ENCODE measurements around the gene KLF11. TPM values are rescaled to one million over a fixed set of nuclear protein-coding genes. Genes with fewer than 3 reads are reported as not detected.

KLF11 gene
- total RNA-seq, 2 donors from 2014 or later, result 9.3 to 13.1 TPM

GRCh38 chr2:10045561-10046355, 2.4 kb downstream of the KLF11 start:
- Mint-ChIP-seq H3K36me3 (ENCODE audit: low read depth) (peaks cover 19% of the 10 kb centered on the region), H3K27me3 (ENCODE audit: insufficient read depth) (peaks cover 21% of the 10 kb centered on the region), H3K4me1 (no peaks in the 10 kb centered on the region), H3K4me3 (no peak overlapping the region), H3K27ac (no peak overlapping the region), H3K9me3 (no peaks in the 10 kb centered on the region)
- Histone ChIP-seq H3K9ac (ENCODE audit: extremely low read depth, low read length, poor library complexity, severe bottlenecking) (no peak overlapping the region), H3K36me3 (ENCODE audit: control insufficient read depth, insufficient read depth, low read length) (peaks cover 14% of the 10 kb centered on the region), H3K9me3 (ENCODE audit: control insufficient read depth, low read length) (no peaks in the 10 kb centered on the region), H3K27ac (ENCODE audit: low read depth, low read length) (no peak overlapping the region), H3K4me1 (ENCODE audit: control insufficient read depth, insufficient read depth, low read length) (no peaks in the 10 kb centered on the region), H3K4me3 (ENCODE audit: low read length) (no peak overlapping the region), H3K27me3 (ENCODE audit: control insufficient read depth, insufficient read depth, low read length, poor library complexity, severe bottlenecking) (no peaks in the 10 kb centered on the region)
- WGBS, 2 experiments (ENCODE audit: insufficient coverage in 1 of 2, insufficient read length in 1 of 2), result 95 to 99% methylated on average over 15 to 20 of the region's 20 CpGs
- no peak for TF ChIP-seq CTCF (conservative IDR thresholded peaks at IDR 0.05)
- peak; percentile 48 for DNase-seq

- 91 to 98% methylated on average over 6 to 7 of the region's 7 CpGs for WGBS, 2 experiments (ENCODE audit: insufficient coverage in 1 of 2, insufficient read length in 1 of 2)
- Histone ChIP-seq H3K27ac (ENCODE audit: low read depth, low read length) (no peak overlapping the region), H3K36me3 (ENCODE audit: control insufficient read depth, insufficient read depth, low read length) (peaks cover 15% of the 10 kb centered on the region), H3K9me3 (ENCODE audit: control insufficient read depth, low read length) (no peaks in the 10 kb centered on the region), H3K9ac (ENCODE audit: extremely low read depth, low read length, poor library complexity, severe bottlenecking) (no peak overlapping the region), H3K4me1 (ENCODE audit: control insufficient read depth, insufficient read depth, low read length) (no peaks in the 10 kb centered on the region), H3K4me3 (ENCODE audit: low read length) (no peak overlapping the region), H3K27me3 (ENCODE audit: control insufficient read depth, insufficient read depth, low read length, poor library complexity, severe bottlenecking) (no peaks in the 10 kb centered on the region)
- no peak for TF ChIP-seq CTCF (conservative IDR thresholded peaks at IDR 0.05)
- Mint-ChIP-seq H3K9me3 (no peaks in the 10 kb centered on the region), H3K27me3 (ENCODE audit: insufficient read depth) (peaks cover 9% of the 10 kb centered on the region), H3K4me1 (no peaks in the 10 kb centered on the region), H3K36me3 (ENCODE audit: low read depth) (peaks cover 19% of the 10 kb centered on the region), H3K4me3 (no peak overlapping the region), H3K27ac (no peak overlapping the region)
- DNase-seq, result no peak
Observed at GRCh38 chr2:10046931-10047330, 3.6 kb downstream of the KLF11 start.

- no peak for TF ChIP-seq CTCF (conservative IDR thresholded peaks at IDR 0.05)
- H3K36me3 ChIP-seq (ENCODE audit: control insufficient read depth, insufficient read depth, low read length), result peaks cover 25% of the 10 kb centered on the region
- H3K4me3 ChIP-seq (ENCODE audit: low read length), result no peak overlapping the region
- H3K4me3 Mint-ChIP-seq, result no peak overlapping the region
- H3K27me3 ChIP-seq (ENCODE audit: control insufficient read depth, insufficient read depth, low read length, poor library complexity, severe bottlenecking), result no peaks in the 10 kb centered on the region
- peaks cover 3% of the 10 kb centered on the region for H3K27me3 Mint-ChIP-seq (ENCODE audit: insufficient read depth)
- no peaks in the 10 kb centered on the region for H3K4me1 Mint-ChIP-seq
- peaks cover 26% of the 10 kb centered on the region for H3K36me3 Mint-ChIP-seq (ENCODE audit: low read depth)
- 92 to 98% methylated on average over 12 to 15 of the region's 15 CpGs for WGBS, 2 experiments (ENCODE audit: insufficient coverage in 1 of 2, insufficient read length in 1 of 2)
- H3K9me3 Mint-ChIP-seq, result no peaks in the 10 kb centered on the region
- H3K4me1 ChIP-seq (ENCODE audit: control insufficient read depth, insufficient read depth, low read length), result no peaks in the 10 kb centered on the region
- H3K9me3 ChIP-seq (ENCODE audit: control insufficient read depth, low read length), result no peaks in the 10 kb centered on the region
- H3K27ac Mint-ChIP-seq, result no peak overlapping the region
- no peak overlapping the region for H3K9ac ChIP-seq (ENCODE audit: extremely low read depth, low read length, poor library complexity, severe bottlenecking)
- DNase-seq, result peak; percentile 41
- H3K27ac ChIP-seq (ENCODE audit: low read depth, low read length), result no peak overlapping the region
Observed at GRCh38 chr2:10047616-10048500, 4.5 kb downstream of the KLF11 start.
